Spleen (tissue), 11 donors: ENCODE results near the gene SMTN. TPM values are rescaled to one million over a fixed set of nuclear protein-coding genes. Genes with fewer than 3 reads are reported as not detected.
A peak's percentile ranks its signal among the peaks of the same experiment; 100 is the strongest.

Source experiments
- DNase-seq: peaks from one replicate; pipeline ENCODE4 v3.0.0-alpha.2; 2020
- H3K27ac ChIP-seq, 8 donors: fragments of 200-600 bp; sonication (generic) in 7 of 8; 1 replicate in 4 of 8; 2 replicates in 4 of 8; pipeline versions ENCODE4 v1.5.0 to v1.8.0; 2016 to 2021; ENCODE audit warnings: inconsistent platforms in 4 of 8, mild to moderate bottlenecking in 4 of 8, moderate library complexity in 1 of 8
- H3K27me3 ChIP-seq, 7 donors: fragments of 200-600 bp; sonication (generic) in 6 of 7; replicated peaks in 1 of 7; 1 replicate in 4 of 7; 2 replicates in 3 of 7; pipeline versions ENCODE4 v1.5.0 to v1.8.0; 2016 to 2021; ENCODE audit warnings: inconsistent platforms in 3 of 7, mild to moderate bottlenecking in 1 of 7
- H3K36me3 ChIP-seq, 6 donors: fragments of 200-600 bp; sonication (generic) in 5 of 6; 1 replicate in 4 of 6; 2 replicates in 2 of 6; pipeline versions ENCODE4 v1.5.0 to v1.8.0; 2016 to 2021; ENCODE audit warnings: inconsistent platforms in 2 of 6
- H3K4me1 ChIP-seq, 6 donors: fragments of 200-600 bp; sonication (generic) in 5 of 6; 1 replicate in 3 of 6; 2 replicates in 3 of 6; pipeline versions ENCODE4 v1.5.0 to v1.8.0; 2016 to 2021; ENCODE audit warnings: inconsistent platforms in 3 of 6
- H3K4me3 ChIP-seq, 8 donors: fragments of 200-600 bp; sonication (generic) in 7 of 8; 1 replicate in 4 of 8; 2 replicates in 4 of 8; pipeline versions ENCODE4 v1.5.0 to v1.8.0; 2016 to 2021; ENCODE audit warnings: inconsistent platforms in 4 of 8, mild to moderate bottlenecking in 4 of 8, moderate library complexity in 2 of 8
- H3K9me3 ChIP-seq, 8 donors: fragments of 200-600 bp; sonication (generic) in 7 of 8; 1 replicate in 4 of 8; 2 replicates in 4 of 8; pipeline versions ENCODE4 v1.5.0 to v1.8.0; 2016 to 2021; ENCODE audit warnings: inconsistent platforms in 4 of 8
- POLR2A ChIP-seq, 3 donors: fragments of 450-650 bp; IDR thresholded peaks; one replicate each; pipeline ENCODE4 v1.5.1; 2017; ENCODE audit warnings: antibody characterized with exemption in 3 of 3, mild to moderate bottlenecking in 1 of 3
- POLR2AphosphoS5 ChIP-seq, 3 donors: sonication (generic); formaldehyde crosslinking; IDR thresholded peaks; one replicate each; pipeline ENCODE4 v1.5.1; 2017; ENCODE audit warnings: antibody characterized with exemption in 3 of 3
- WGBS, 5 donors: extraction: QIAGEN DNeasy Blood & Tissue Kit in 3 of 5; methylation state at CpG; one replicate each; pipeline versions ENCODE4 v1.1.5 to v1.1.7; 2013 to 2018; 5-methylcytosine and 5-hydroxymethylcytosine counted together
- intact Hi-C: fragments of 100-400 bp; cut with DNase I; formaldehyde crosslinking; loops from one replicate; pipeline ENCODE4 v1.15.0; 2023; ENCODE audit warnings: low total_unique reads
- polyA plus RNA-seq, 3 donors: library from polyadenylated mRNA; stranded (reverse); fragments of 200-250 nt; gene quantifications; one replicate each; pipeline ENCODE4 v1.2.1, GENCODE V29; 2013
- total RNA-seq, 7 donors: library from RNA; depleted of rRNA in 3 of 7; stranded (reverse); fragments of >200 nt in 3 of 7; fragmentation: NEBNext Ultra II Directional in 4 of 7; extraction: Animal tissue kit (Norgen Biotek cat#: 25700) in 4 of 7; gene quantifications; one replicate each; pipeline versions ENCODE4 v1.1.0 to v1.2.1, GENCODE V29; 2016 to 2021
- TF ChIP-seq, protein P1 (sequence below), 11 experiments: fragments of 200-600 bp in 7 of 11; fragments of 450-650 bp in 4 of 11; sonication (generic) in 4 of 11; IDR thresholded peaks in 8 of 11; conservative IDR thresholded peaks in 3 of 11; 1 replicate in 7 of 11; 2 replicates in 4 of 11; pipeline versions ENCODE4 v1.4.0 to v1.8.0; 2016 to 2021; ENCODE audit warnings: antibody characterized with exemption in 11 of 11, inconsistent platforms in 4 of 11, mild to moderate bottlenecking in 1 of 11
- donor health status: healthy with polysubstance abuse.
- donor health status: DM: no; HTN: no; CAD: no; lungs with moderate emphysema.
- donor health status: DM: no; HTN: no; CAD: no.
- donor health status: Bipolar disorder and iron deficiency.
- donor health status: healthy.
- donor health status: DM: no; HTN: no; CAD: no.
- donor health status: DM: yes; HTN: yes; CAD: no.

The SMTN gene
- total and polyA plus RNA-seq, 10 donors = 21.2 to 230 (median 158) TPM

DNA sequence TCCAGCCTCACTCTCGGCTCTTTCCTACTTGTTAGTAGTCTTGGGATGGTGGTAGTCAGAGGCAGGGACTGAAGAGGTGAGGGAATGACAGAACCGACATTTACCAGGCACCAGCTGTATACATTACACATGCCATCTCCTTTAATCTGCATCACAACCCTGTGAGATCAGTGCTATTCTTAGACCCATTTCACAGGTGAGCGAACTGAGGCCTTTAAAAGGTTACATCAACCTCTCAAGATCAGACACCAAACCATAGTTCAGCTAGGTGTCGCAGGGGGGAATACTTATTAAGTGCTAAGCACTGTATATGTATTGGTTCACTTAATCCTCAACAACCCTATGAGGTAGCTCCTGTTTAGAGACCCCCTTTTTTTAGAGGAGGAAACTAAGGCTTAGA, 53.6 kb downstream of the SMTN start:
- Histone ChIP-seq H3K4me1 (no peaks in the 10 kb centered on the region), H3K9me3 (no peaks in the 10 kb centered on the region), H3K36me3 (no peaks in the 10 kb centered on the region), H3K27me3 (peaks cover 0 to 21% (median 0%) of the 10 kb centered on the region in 7 donors), H3K27ac (no peak overlapping the region), H3K4me3 (no peak overlapping the region)
- 70 to 90% (median 87%) methylated on average over 4 of the region's 4 CpGs for WGBS, 5 donors
- intact Hi-C loops = no loop called here
- no peak for DNase-seq
- TF ChIP-seq POLR2A (IDR thresholded peaks at IDR 0.05) (no peak), POLR2AphosphoS5 (IDR thresholded peaks at IDR 0.05) (no peak)
- TF ChIP-seq, protein P1, sequence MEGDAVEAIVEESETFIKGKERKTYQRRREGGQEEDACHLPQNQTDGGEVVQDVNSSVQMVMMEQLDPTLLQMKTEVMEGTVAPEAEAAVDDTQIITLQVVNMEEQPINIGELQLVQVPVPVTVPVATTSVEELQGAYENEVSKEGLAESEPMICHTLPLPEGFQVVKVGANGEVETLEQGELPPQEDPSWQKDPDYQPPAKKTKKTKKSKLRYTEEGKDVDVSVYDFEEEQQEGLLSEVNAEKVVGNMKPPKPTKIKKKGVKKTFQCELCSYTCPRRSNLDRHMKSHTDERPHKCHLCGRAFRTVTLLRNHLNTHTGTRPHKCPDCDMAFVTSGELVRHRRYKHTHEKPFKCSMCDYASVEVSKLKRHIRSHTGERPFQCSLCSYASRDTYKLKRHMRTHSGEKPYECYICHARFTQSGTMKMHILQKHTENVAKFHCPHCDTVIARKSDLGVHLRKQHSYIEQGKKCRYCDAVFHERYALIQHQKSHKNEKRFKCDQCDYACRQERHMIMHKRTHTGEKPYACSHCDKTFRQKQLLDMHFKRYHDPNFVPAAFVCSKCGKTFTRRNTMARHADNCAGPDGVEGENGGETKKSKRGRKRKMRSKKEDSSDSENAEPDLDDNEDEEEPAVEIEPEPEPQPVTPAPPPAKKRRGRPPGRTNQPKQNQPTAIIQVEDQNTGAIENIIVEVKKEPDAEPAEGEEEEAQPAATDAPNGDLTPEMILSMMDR (IDR thresholded peaks at IDR 0.05 in 8 of 11, conservative IDR thresholded peaks at IDR 0.05 in 3 of 11) = no peak

DNA sequence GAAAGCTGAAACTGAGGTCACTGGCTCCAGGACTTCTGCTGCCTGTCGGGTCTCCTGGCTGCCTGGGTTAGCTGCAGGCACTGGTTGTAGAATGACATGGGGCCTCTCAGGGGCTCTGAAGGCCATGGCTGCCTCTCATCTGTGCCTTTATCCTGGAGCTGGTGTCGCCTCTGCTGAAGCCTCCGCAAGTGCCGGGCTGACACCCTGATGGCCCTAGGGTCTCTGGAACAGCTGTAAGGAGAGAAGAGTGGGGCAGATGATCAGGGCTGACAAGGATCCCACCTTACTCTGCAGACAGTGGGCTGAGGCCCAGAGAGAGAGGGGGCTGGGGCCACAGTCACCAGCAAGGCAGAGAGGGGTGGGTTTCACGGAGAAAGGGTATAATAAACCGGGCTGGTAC, 54.6 kb downstream of the SMTN start:
- intact Hi-C loops = no loop called here
- H3K36me3 ChIP-seq = no peaks in the 10 kb centered on the region
- peak; percentile 51 for DNase-seq
- H3K4me1 ChIP-seq = no peaks in the 10 kb centered on the region
- peaks cover 0 to 31% (median 0%) of the 10 kb centered on the region in 7 donors for H3K27me3 ChIP-seq
- H3K27ac ChIP-seq = no peak overlapping the region
- no peaks in the 10 kb centered on the region for H3K9me3 ChIP-seq
- no peak overlapping the region for H3K4me3 ChIP-seq
- 88 to 95% (median 91%) methylated on average over 5 to 6 of the region's 6 CpGs for whole genome bisulfite sequencing, 5 donors
- no peak for TF ChIP-seq POLR2AphosphoS5 (IDR thresholded peaks at IDR 0.05)
- TF ChIP-seq, protein P1 (IDR thresholded peaks at IDR 0.05 in 8 of 11, conservative IDR thresholded peaks at IDR 0.05 in 3 of 11) = no peak
- TF ChIP-seq POLR2A (IDR thresholded peaks at IDR 0.05) = no peak

DNA sequence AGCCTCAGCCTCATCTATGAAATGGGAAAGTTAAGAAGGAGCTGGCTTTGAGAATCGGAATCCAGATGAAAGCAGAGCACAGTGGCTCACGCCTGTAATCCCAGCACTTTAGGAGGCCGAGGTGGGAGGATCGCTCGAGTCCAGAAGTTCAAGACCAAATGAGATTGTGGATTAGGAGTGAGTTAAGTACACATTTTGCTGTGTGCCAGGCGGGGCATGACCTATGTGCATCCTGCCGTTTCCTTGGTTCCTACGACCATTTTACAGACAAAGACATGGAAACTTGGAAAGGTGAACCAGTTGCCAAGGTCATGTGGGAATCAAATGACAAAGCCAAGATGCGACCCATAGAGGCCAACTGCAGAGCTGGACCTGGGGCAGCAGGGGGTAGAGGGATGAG, 55.0 kb downstream of the SMTN start:
- Histone ChIP-seq H3K27me3 (peaks cover 0 to 31% (median 0%) of the 10 kb centered on the region in 7 donors), H3K4me1 (no peaks in the 10 kb centered on the region), H3K9me3 (no peaks in the 10 kb centered on the region), H3K36me3 (no peaks in the 10 kb centered on the region), H3K4me3 (no peak overlapping the region), H3K27ac (no peak overlapping the region)
- WGBS, 5 donors = 86 to 91% (median 87%) methylated on average over 9 of the region's 9 CpGs
- DNase-seq = peak; percentile 33
- intact Hi-C loops = no loop called here
- no peak for TF ChIP-seq POLR2AphosphoS5 (IDR thresholded peaks at IDR 0.05)

DNA sequence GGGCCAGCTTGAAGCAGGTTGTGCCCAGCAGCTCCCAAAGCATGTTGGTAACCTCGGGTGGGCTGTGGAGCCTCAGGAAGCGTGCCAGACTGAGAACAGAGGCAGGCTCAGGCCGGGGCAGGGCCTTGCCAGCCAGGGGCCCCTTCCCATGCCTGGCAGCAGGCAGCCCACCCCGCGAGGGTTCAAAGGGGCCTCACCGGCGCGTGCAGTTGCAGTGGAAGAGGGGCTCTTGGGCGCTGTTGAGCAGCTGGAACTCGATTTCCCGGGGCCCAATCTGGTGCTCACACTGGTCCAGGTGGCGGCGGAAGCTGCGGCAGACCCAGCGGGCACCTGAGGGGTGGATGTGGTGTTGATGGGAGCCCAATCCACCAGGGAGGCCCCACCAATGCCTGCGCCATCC, 55.6 kb downstream of the SMTN start:
- peaks cover 0 to 31% (median 0%) of the 10 kb centered on the region in 7 donors for H3K27me3 ChIP-seq
- no peaks in the 10 kb centered on the region for H3K4me1 ChIP-seq
- TF ChIP-seq, protein P1 (IDR thresholded peaks at IDR 0.05 in 8 of 11, conservative IDR thresholded peaks at IDR 0.05 in 3 of 11) = no peak
- no peak for TF ChIP-seq POLR2A (IDR thresholded peaks at IDR 0.05)
- no peak for TF ChIP-seq POLR2AphosphoS5 (IDR thresholded peaks at IDR 0.05)
- no peak overlapping the region for H3K27ac ChIP-seq
- intact Hi-C loops = no loop called here
- no peak overlapping the region for H3K4me3 ChIP-seq
- no peaks in the 10 kb centered on the region for H3K9me3 ChIP-seq
- no peaks in the 10 kb centered on the region for H3K36me3 ChIP-seq
- peak; percentile 33 for DNase-seq
- 86 to 96% (median 95%) methylated on average over 4 to 16 of the region's 16 CpGs for WGBS, 5 donors

DNA sequence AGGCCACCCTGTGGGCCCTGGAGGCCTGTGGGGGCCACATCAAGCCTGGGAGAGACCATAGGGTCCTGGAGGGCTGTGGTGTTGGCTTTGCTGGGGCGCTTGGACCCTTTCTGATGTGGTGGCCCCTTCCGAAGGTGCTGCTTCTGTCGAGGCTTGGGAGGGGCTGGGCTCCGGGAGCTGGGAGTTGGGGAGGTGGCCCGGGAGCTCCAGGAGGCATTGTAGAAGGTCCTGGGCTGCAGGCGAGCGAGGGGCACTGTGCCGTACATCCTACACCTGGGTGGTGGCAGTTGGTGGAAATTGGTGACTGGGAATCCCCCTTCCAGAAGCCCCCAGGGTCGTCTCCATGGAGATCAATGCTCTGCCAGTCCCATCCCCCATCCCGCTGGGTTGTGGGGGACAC, 56.6 kb downstream of the SMTN start:
- no peak for DNase-seq
- intact Hi-C loops = no loop called here
- no peak for TF ChIP-seq POLR2AphosphoS5 (IDR thresholded peaks at IDR 0.05)
- TF ChIP-seq, protein P1 (IDR thresholded peaks at IDR 0.05 in 8 of 11, conservative IDR thresholded peaks at IDR 0.05 in 3 of 11) = no peak
- TF ChIP-seq POLR2A (IDR thresholded peaks at IDR 0.05) = no peak
- WGBS, 5 donors = 63 to 85% (median 75%) methylated on average over 7 to 10 of the region's 10 CpGs
- Histone ChIP-seq H3K9me3 (no peaks in the 10 kb centered on the region), H3K27me3 (peaks cover 0 to 31% (median 0%) of the 10 kb centered on the region in 7 donors), H3K4me3 (no peak overlapping the region), H3K4me1 (no peaks in the 10 kb centered on the region), H3K36me3 (no peaks in the 10 kb centered on the region), H3K27ac (no peak overlapping the region)
